IMR-90 (cell line): ENCODE results near the gene KCNN4. TPM values are rescaled to one million over a fixed set of nuclear protein-coding genes. Genes with fewer than 3 reads are reported as not detected.

Source experiments
- ATAC-seq: fragments of 200-7000 bp; cut with Tn5 transposase; 2 replicates; pipeline ENCODE4 v1.9.1; 2020; ENCODE audit warnings: low read depth, mild to moderate bottlenecking, moderate library complexity
- BruUV-seq: library from RNA; stranded (reverse); fragments of 400-500 nt; replicated peaks from 2 replicates; lab custom pipeline; 2021; lab: Mats Ljungman, UMichigan
- CTCF ChIA-PET: fragments of 300-600 bp; formaldehyde crosslinking; extraction: SDS; loops from one replicate; lab custom pipeline; 2021; ENCODE audit warnings: antibody characterized with exemption; lab: Yijun Ruan, JAX
- POLR2A ChIA-PET: fragments of 300-600 bp; sonication (Branson Sonifier 250); formaldehyde crosslinking; loops from one replicate; lab custom pipeline; 2022; ENCODE audit warnings: antibody characterized with exemption; ENCODE audit not compliant: unreplicated experiment; lab: Charles Lee
- DNase-seq: peaks from one replicate; pipeline ENCODE4 v3.0.0; 2013
- H2AFZ ChIP-seq: replicated peaks from 2 replicates; pipeline ENCODE3; 2013; ENCODE audit warnings: low read length, mild to moderate bottlenecking; ENCODE audit not compliant: poor library complexity
- H2AK5ac ChIP-seq: 2 replicates; pipeline ENCODE4 v1.6.1; 2013; ENCODE audit warnings: low read depth, low read length, inconsistent platforms
- H2AK9ac ChIP-seq: replicated peaks from 2 replicates; pipeline ENCODE3; 2013; ENCODE audit warnings: mild to moderate bottlenecking, low read depth, low read length, moderate library complexity; ENCODE audit not compliant: poor library complexity
- H2BK120ac ChIP-seq: 2 replicates; pipeline ENCODE4 v1.6.1; 2013; ENCODE audit warnings: low read depth, low read length, inconsistent platforms
- H2BK15ac ChIP-seq: 3 replicates; pipeline ENCODE4 v1.6.1; 2013; ENCODE audit warnings: low read depth, low read length, inconsistent platforms
- H2BK20ac ChIP-seq: 2 replicates; pipeline ENCODE4 v1.6.1; 2013; ENCODE audit warnings: low read depth, mild to moderate bottlenecking, inconsistent platforms, low read length, moderate library complexity
- H2BK5ac ChIP-seq: 2 replicates; pipeline ENCODE4 v1.6.1; 2013; ENCODE audit warnings: mild to moderate bottlenecking, low read depth, low read length, inconsistent platforms; ENCODE audit not compliant: poor library complexity, severe bottlenecking
- H3K14ac ChIP-seq: replicated peaks from 2 replicates; pipeline ENCODE4 v1.6.1; 2013; ENCODE audit warnings: low read depth, low read length, inconsistent platforms
- H3K18ac ChIP-seq: 2 replicates; pipeline ENCODE4 v1.6.1; 2013; ENCODE audit warnings: low read depth, low read length, control low read depth
- H3K23ac ChIP-seq: 2 replicates; pipeline ENCODE4 v1.6.1; 2013; ENCODE audit warnings: low read depth, low read length, inconsistent platforms
- H3K27ac ChIP-seq: 2 replicates; pipeline ENCODE4 v1.5.1; 2013; ENCODE audit warnings: mild to moderate bottlenecking, control low read depth, low read length; ENCODE audit not compliant: insufficient read depth
- H3K27me3 ChIP-seq: 2 replicates; pipeline ENCODE4 v1.6.1; 2013; ENCODE audit warnings: low read length; ENCODE audit not compliant: control insufficient read depth, insufficient read depth
- H3K36me3 ChIP-seq: 2 replicates; pipeline ENCODE4 v1.6.1; 2013; ENCODE audit warnings: low read length, mixed read lengths; ENCODE audit not compliant: control insufficient read depth, insufficient read depth
- H3K4ac ChIP-seq: 2 replicates; pipeline ENCODE4 v1.6.1; 2013; ENCODE audit warnings: low read depth, low read length, inconsistent platforms
- H3K4me1 ChIP-seq: 2 replicates; pipeline ENCODE4 v1.6.1; 2013; ENCODE audit warnings: low read length, mixed read lengths; ENCODE audit not compliant: control insufficient read depth, insufficient read depth
- H3K4me2 ChIP-seq: 2 replicates; pipeline ENCODE4 v1.6.1; 2013; ENCODE audit warnings: low read depth, mild to moderate bottlenecking, control low read depth, low read length, moderate library complexity
- H3K4me3 ChIP-seq: 2 replicates; pipeline ENCODE4 v1.5.1; 2013; ENCODE audit warnings: low read depth, mild to moderate bottlenecking, control low read depth, low read length, moderate library complexity; ENCODE audit not compliant: insufficient read depth
- H3K56ac ChIP-seq: 2 replicates; pipeline ENCODE4 v1.6.1; 2013; ENCODE audit warnings: low read length, inconsistent platforms; ENCODE audit not compliant: insufficient read depth; ENCODE audit errors: extremely low read depth
- H3K79me1 ChIP-seq, 2 experiments: 2 replicates each; pipeline ENCODE4 v1.6.1; 2013; ENCODE audit warnings: low read length in 2 of 2, inconsistent platforms in 1 of 2, low read depth in 1 of 2
- H3K9ac ChIP-seq: 2 replicates; pipeline ENCODE4 v1.6.1; 2013; ENCODE audit warnings: low read depth, low read length, control low read depth
- H3K9me1 ChIP-seq: 2 replicates; pipeline ENCODE4 v1.6.1; 2013; ENCODE audit warnings: low read length, inconsistent platforms; ENCODE audit not compliant: insufficient read depth
- H3K9me3 ChIP-seq: 2 replicates; pipeline ENCODE4 v1.6.1; 2013; ENCODE audit warnings: low read length; ENCODE audit not compliant: control insufficient read depth, insufficient read depth
- H4K20me1 ChIP-seq: 2 replicates; pipeline ENCODE4 v1.6.1; 2013; ENCODE audit warnings: low read length, inconsistent platforms; ENCODE audit not compliant: insufficient read depth
- H4K5ac ChIP-seq: 2 replicates; pipeline ENCODE4 v1.6.1; 2013; ENCODE audit warnings: mild to moderate bottlenecking, low read depth, low read length, control low read depth
- H4K8ac ChIP-seq, 2 experiments: 2 replicates each; pipeline ENCODE4 v1.6.1; 2013; ENCODE audit warnings: low read depth in 2 of 2, low read length in 2 of 2, control low read depth in 1 of 2, inconsistent platforms in 1 of 2
- H4K91ac ChIP-seq: 2 replicates; pipeline ENCODE4 v1.6.1; 2013; ENCODE audit warnings: low read depth, low read length, inconsistent platforms; ENCODE audit not compliant: insufficient read depth
- CEBPB ChIP-seq: IDR thresholded peaks from 2 replicates; pipeline ENCODE4 v1.6.1; 2012; ENCODE audit warnings: low read depth, low read length, improper control_type of control experiment
- CHD1 ChIP-seq: IDR thresholded peaks from 2 replicates; pipeline ENCODE4 v1.6.1; 2012; ENCODE audit warnings: low read depth, low read length, improper control_type of control experiment
- MAFK ChIP-seq: IDR thresholded peaks from 2 replicates; pipeline ENCODE4 v1.6.1; 2012; ENCODE audit warnings: low read depth, low read length, improper control_type of control experiment
- MXI1 ChIP-seq: IDR thresholded peaks from 2 replicates; pipeline ENCODE4 v1.6.1; 2012; ENCODE audit warnings: low read depth, mild to moderate bottlenecking, low read length, moderate library complexity, borderline replicate concordance
- RAD21 ChIP-seq: IDR thresholded peaks from 2 replicates; pipeline ENCODE4 v1.6.1; 2012; ENCODE audit warnings: low read length, improper control_type of control experiment
- SMC3 ChIP-seq: fragments of 150-350 bp; IDR thresholded peaks from 2 replicates; pipeline ENCODE4 v1.6.1; 2016; ENCODE audit warnings: low read depth, mild to moderate bottlenecking, antibody characterized with exemption, low read length, moderate library complexity
- WGBS, 2 experiments: methylation state at CpG; one replicate each; pipeline versions ENCODE4 v1.1.5 to v1.1.7; 2013; ENCODE audit warnings: missing lambda C conversion rate in 2 of 2; ENCODE audit not compliant: insufficient read length in 1 of 2; ENCODE audit errors: extremely low coverage in 2 of 2; 5-methylcytosine and 5-hydroxymethylcytosine counted together
- dilution Hi-C: fragments of 300-500 bp; cut with HindIII; formaldehyde crosslinking; loops from one replicate; pipeline ENCODE4 v1.14.3; 2018; ENCODE audit warnings: low sequenced_read_pairs; ENCODE audit not compliant: unreplicated experiment
- in situ Hi-C: fragments of 300-500 bp; cut with MboI; formaldehyde crosslinking; loops from 3 replicates; pipeline ENCODE4 v1.14.3; 2019; ENCODE audit warnings: low sequenced_read_pairs, inconsistent platforms, mixed read lengths
- intact Hi-C: fragments of 100-400 bp; cut with micrococcal nuclease; formaldehyde crosslinking; loops from 2 replicates; pipeline ENCODE4 v1.10.0; 2022
- polyA plus RNA-seq, 3 experiments: library from polyadenylated mRNA; depleted of rRNA; stranded (reverse); fragments of >200 nt; gene quantifications; 2 replicates each; pipeline ENCODE4 v1.2.3, GENCODE V29; 2012; ENCODE audit warnings: low replicate concordance in 1 of 3
- total RNA-seq: library from RNA; depleted of rRNA; stranded (reverse); fragments of >200 nt; gene quantifications from 2 replicates; pipeline ENCODE4 v1.2.3, GENCODE V29; 2012

KCNN4 gene
- total and polyA plus RNA-seq, 2 of the 4 experiments (the other 2 are of a cell fraction), result 0.54 to 0.99 TPM

GRCh38 chr19:43797556-43797955 lies 16.8 kb upstream of the KCNN4 start:
- Histone ChIP-seq H3K27ac (no peak overlapping the region), H3K4me1 (peaks cover 3% of the 10 kb centered on the region; the same call in 1 of the 2 replicates), H2BK5ac (no peak overlapping the region), H2AK9ac (no peak overlapping the region), H2AFZ (peak overlapping the region; percentile 43), H4K5ac (no peak overlapping the region), H3K9me3 (peaks cover 9% of the 10 kb centered on the region), H4K8ac (no peak overlapping the region), H3K27me3 (peaks cover 41% of the 10 kb centered on the region), H3K79me1 (no peaks in the 10 kb centered on the region), H3K4me3 (no peak overlapping the region), H3K23ac (no peak overlapping the region), H3K4ac (no peak overlapping the region), H2BK15ac (no peak overlapping the region), H3K4me2 (no peak overlapping the region), H2AK5ac (no peak overlapping the region), H3K18ac (no peak overlapping the region), H3K9ac (no peak overlapping the region), H3K14ac (no peak overlapping the region), H2BK20ac (no peak overlapping the region), H3K36me3 (no peaks in the 10 kb centered on the region), H3K56ac (no peak overlapping the region), H3K9me1 (no peaks in the 10 kb centered on the region), H4K20me1 (no peaks in the 10 kb centered on the region), H4K91ac (no peak overlapping the region), H2BK120ac (no peak overlapping the region)
- 79% methylated on average over 4 of the region's 7 CpGs; no CpG with 5 or more reads in 1 of the 2 experiments for WGBS, 2 experiments
- POLR2A ChIA-PET, result no interaction called here
- TF ChIP-seq CHD1 (no peak), SMC3 (no peak), MAFK (no peak), MXI1 (no peak), CEBPB (no peak), RAD21 (no peak)
- DNase-seq (no peak), ATAC-seq (no peak)
- CTCF ChIA-PET, result no interaction called here
- intact Hi-C loops (no loop called here), in situ Hi-C loops (no loop called here), dilution Hi-C loops (no loop called here)
- no TSS peak for BruUV-seq
